HEK293T (cell line): Measurements from ENCODE around the gene FGGY.
"Not testable (repeated sequence)": the region's sequence is repeated elsewhere in the genome, so short reads cannot be mapped to it uniquely, and the experiment has no call there.

ENCODE experiments used
- CTCF ChIA-PET: fragments of 350-600 bp; formaldehyde crosslinking; extraction: SDS; loops from one replicate; lab custom pipeline; 2021; ENCODE audit warnings: antibody characterized with exemption, inconsistent platforms; lab: Yijun Ruan, JAX
- POLR2A ChIA-PET: fragments of 350-600 bp; formaldehyde crosslinking; extraction: SDS; loops from one replicate; lab custom pipeline; 2020; ENCODE audit warnings: antibody characterized with exemption, inconsistent platforms; lab: Yijun Ruan, JAX
- DNase-seq: peaks from one replicate; pipeline ENCODE4 v3.0.0; 2012; ENCODE audit warnings: mixed read lengths; ENCODE audit errors: extremely low spot score
- ARNT ChIP-seq: fragments of 450-650 bp; IDR thresholded peaks from 2 replicates; pipeline ENCODE4 v1.6.1; 2017; ENCODE audit warnings: mild to moderate bottlenecking
- BHLHE40 ChIP-seq: fragments of 450-650 bp; IDR thresholded peaks from 2 replicates; pipeline ENCODE4 v1.6.1; 2016; ENCODE audit warnings: mild to moderate bottlenecking, moderate library complexity, borderline replicate concordance
- CTBP1 ChIP-seq: fragments of 450-650 bp; IDR thresholded peaks from 2 replicates; pipeline ENCODE4 v1.6.1; 2016; ENCODE audit warnings: borderline replicate concordance
- ELF4 ChIP-seq: fragments of 450-650 bp; IDR thresholded peaks from 2 replicates; pipeline ENCODE4 v1.6.1; 2017; ENCODE audit warnings: antibody characterized with exemption
- FOXA1 ChIP-seq: fragments of 450-650 bp; IDR thresholded peaks from 2 replicates; pipeline ENCODE4 v1.6.1; 2016; ENCODE audit warnings: mild to moderate bottlenecking
- FOXK2 ChIP-seq: fragments of 450-650 bp; IDR thresholded peaks from 2 replicates; pipeline ENCODE4 v1.6.1; 2016; ENCODE audit warnings: mild to moderate bottlenecking
- FOXM1 ChIP-seq: fragments of 450-650 bp; IDR thresholded peaks from 2 replicates; pipeline ENCODE4 v1.6.1; 2017; ENCODE audit warnings: mild to moderate bottlenecking, borderline replicate concordance
- HDGF ChIP-seq: fragments of 450-650 bp; IDR thresholded peaks from 2 replicates; pipeline ENCODE4 v1.6.1; 2017; ENCODE audit warnings: antibody characterized with exemption, borderline replicate concordance
- L3MBTL2 ChIP-seq: fragments of 450-650 bp; conservative IDR thresholded peaks from 2 replicates; pipeline ENCODE4 v1.6.1; 2016; ENCODE audit warnings: mild to moderate bottlenecking
- LEF1 ChIP-seq: fragments of 450-650 bp; IDR thresholded peaks from 2 replicates; pipeline ENCODE4 v1.6.1; 2017; ENCODE audit warnings: mild to moderate bottlenecking, borderline replicate concordance
- NFRKB ChIP-seq: fragments of 450-650 bp; IDR thresholded peaks from 2 replicates; pipeline ENCODE4 v1.6.1; 2016; ENCODE audit warnings: mild to moderate bottlenecking, moderate library complexity
- SP1 ChIP-seq: fragments of 450-650 bp; IDR thresholded peaks from 2 replicates; pipeline ENCODE4 v1.6.1; 2017
- SUZ12 ChIP-seq: fragments of 450-650 bp; IDR thresholded peaks from 2 replicates; pipeline ENCODE4 v1.6.1; 2016; ENCODE audit warnings: mild to moderate bottlenecking
- TARDBP ChIP-seq: fragments of 450-650 bp; IDR thresholded peaks from 2 replicates; pipeline ENCODE4 v1.6.1; 2016
- ZNF384 ChIP-seq: fragments of 450-650 bp; IDR thresholded peaks from 2 replicates; pipeline ENCODE4 v1.6.1; 2016
- TF ChIP-seq, protein P1 (sequence below): fragments of 450-650 bp; IDR thresholded peaks from 2 replicates; pipeline ENCODE4 v1.6.1; 2016

FGGY gene

GRCh38 chr1:59486615-59487014, 189.7 kb downstream of the FGGY start:
- ChIA-PET POLR2A (interaction anchor here (1.4 to 1.5 kb wide), 2 partner anchors 12 to 703 kb away, joined by 3 to 4 read pairs; partner anchors contain the start of gene JUN), CTCF (interaction anchor here (0.9 kb wide), 1 partner anchor 212 kb away, joined by 4 read pairs; no protein-coding TSS in a partner anchor)
- TF ChIP-seq L3MBTL2 (no peak), SUZ12 (no peak), FOXK2 (no peak), TARDBP (no peak), ELF4 (no peak)
- DNase-seq = no peak

GRCh38 chr1:59487335-59488031, 190.6 kb downstream of the FGGY start:
- CTCF ChIA-PET = no interaction called here
- POLR2A ChIA-PET = interaction anchor here (1.4 to 1.5 kb wide), 2 partner anchors 11 to 704 kb away, joined by 3 to 4 read pairs; partner anchors contain the start of gene JUN
- DNase-seq = no peak
- TF ChIP-seq SUZ12 (no peak), ARNT (no peak), L3MBTL2 (no peak), NFRKB (no peak), SP1 (no peak), FOXA1 (no peak), LEF1 (no peak), FOXM1 (no peak), HDGF (no peak), TARDBP (no peak), FOXK2 (no peak), ELF4 (no peak), BHLHE40 (no peak), ZNF384 (no peak), CTBP1 (no peak)
- TF ChIP-seq, protein P1, sequence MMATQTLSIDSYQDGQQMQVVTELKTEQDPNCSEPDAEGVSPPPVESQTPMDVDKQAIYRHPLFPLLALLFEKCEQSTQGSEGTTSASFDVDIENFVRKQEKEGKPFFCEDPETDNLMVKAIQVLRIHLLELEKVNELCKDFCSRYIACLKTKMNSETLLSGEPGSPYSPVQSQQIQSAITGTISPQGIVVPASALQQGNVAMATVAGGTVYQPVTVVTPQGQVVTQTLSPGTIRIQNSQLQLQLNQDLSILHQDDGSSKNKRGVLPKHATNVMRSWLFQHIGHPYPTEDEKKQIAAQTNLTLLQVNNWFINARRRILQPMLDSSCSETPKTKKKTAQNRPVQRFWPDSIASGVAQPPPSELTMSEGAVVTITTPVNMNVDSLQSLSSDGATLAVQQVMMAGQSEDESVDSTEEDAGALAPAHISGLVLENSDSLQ = no peak

DNA sequence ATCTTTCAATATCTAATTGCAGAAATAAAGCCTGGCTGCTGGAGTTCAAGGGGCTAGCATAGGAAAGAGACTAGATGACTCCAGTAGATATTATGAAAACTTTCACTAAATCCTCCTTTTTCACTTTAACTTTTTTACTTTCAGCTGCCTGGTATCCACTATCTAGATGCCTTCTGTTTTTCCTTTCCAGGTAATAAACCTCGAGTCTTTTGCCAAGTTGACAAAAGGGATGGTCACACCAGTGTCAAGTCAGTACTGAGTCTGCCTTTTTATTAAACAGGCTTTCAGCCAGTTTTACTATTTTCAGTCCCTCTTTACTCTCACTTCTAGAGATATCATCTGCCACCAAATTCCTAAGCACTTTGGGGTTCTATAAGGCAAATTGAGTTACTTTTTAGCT, 195.6 kb downstream of the FGGY start:
- no peak for DNase-seq
- POLR2A ChIA-PET = no interaction called here
- TF ChIP-seq L3MBTL2 = no peak
- no peak for TF ChIP-seq FOXM1
- no peak for TF ChIP-seq FOXA1
- TF ChIP-seq ZNF384 = no peak
- no peak for TF ChIP-seq LEF1
- CTCF ChIA-PET = no interaction called here

DNA sequence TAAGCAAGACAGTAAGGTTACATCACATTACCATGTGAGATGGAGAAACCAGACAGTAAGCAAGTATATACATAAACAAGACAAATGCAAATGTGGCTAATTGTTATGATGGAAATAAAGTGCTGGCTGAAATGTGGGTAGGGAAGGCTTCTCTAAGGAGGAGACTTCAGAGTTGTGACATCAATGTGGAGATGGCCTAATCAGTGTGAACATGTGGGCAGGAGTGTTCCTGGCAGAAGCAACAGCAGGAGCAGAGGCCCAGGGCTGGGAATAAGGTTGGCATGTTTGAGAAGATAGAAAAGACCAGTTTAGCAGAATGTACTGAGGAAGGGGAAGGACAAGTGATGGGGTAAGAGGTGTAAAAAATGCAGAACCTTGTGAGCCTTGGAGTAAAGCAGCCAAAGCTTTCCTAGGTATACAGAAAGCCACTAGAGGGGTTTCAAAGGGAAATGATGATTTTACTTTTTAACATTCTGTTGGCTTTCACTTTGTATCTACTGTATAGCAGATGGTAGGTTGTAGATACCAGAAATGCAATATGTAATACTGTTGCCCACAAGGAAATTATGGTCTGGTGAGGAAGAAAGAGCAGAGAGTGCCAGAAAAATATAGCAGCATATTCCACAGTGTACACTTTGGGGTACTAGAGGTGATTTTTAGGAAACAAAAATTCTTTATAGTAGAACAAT, 197.4 kb downstream of the FGGY start:
- TF ChIP-seq SUZ12 = no peak
- TF ChIP-seq ELF4 = no peak
- no peak for TF ChIP-seq LEF1
- TF ChIP-seq SP1 = no peak
- TF ChIP-seq ARNT = no peak
- TF ChIP-seq FOXK2 = no peak
- no peak for TF ChIP-seq NFRKB
- no peak for TF ChIP-seq CTBP1
- TF ChIP-seq HDGF = no peak
- no peak for TF ChIP-seq FOXA1
- TF ChIP-seq FOXM1 = no peak
- TF ChIP-seq ZNF384 = no peak
- TF ChIP-seq TARDBP = no peak
- no peak for TF ChIP-seq L3MBTL2
- no peak for TF ChIP-seq BHLHE40
- TF ChIP-seq, protein P1 = no peak
- ChIA-PET POLR2A (no interaction called here), CTCF (no interaction called here)
- no peak for DNase-seq

- CTCF ChIA-PET, DNase-seq, POLR2A ChIA-PET: not testable (repeated sequence)
Measured at GRCh38 chr1:59496156-59496555, 199.3 kb downstream of the FGGY start.

DNA sequence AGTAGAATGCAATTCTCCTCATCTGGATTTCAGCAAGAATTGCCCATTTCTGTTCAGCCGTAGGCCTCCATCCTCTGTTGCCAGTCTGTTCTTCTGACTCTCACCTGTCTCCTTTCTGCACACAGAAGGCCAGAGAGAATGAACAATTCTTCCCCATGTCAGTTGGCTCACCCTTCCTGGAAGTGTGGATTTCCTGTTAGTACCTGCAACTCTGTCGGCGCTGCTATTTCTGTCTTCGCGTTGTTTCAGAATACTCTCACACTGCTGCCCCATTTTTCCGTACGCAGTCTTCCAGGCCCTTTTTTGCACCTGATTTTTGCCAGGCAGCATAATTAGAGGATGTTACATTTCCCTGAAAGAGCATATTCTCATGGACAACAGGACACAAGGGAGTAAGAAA, 200.7 kb downstream of the FGGY start:
- TF ChIP-seq CTBP1 = no peak
- TF ChIP-seq, protein P1 = no peak
- no peak for TF ChIP-seq ELF4
- no peak for TF ChIP-seq SP1
- TF ChIP-seq BHLHE40 = no peak
- TF ChIP-seq ARNT = no peak
- no peak for TF ChIP-seq NFRKB
- TF ChIP-seq FOXA1 = no peak
- no peak for TF ChIP-seq FOXM1
- no peak for TF ChIP-seq LEF1
- TF ChIP-seq L3MBTL2 = no peak
- no peak for TF ChIP-seq FOXK2
- TF ChIP-seq TARDBP = no peak
- no peak for DNase-seq
- ChIA-PET CTCF (no interaction called here), POLR2A (interaction anchor here (1.5 kb wide), 1 partner anchor 11 kb away, joined by 3 read pairs; no protein-coding TSS in a partner anchor)
